GM12801 (cell line): Measurements from ENCODE around the gene MIEF1.

ENCODE experiments used
- TF ChIP-seq, protein P1 (sequence below): IDR thresholded peaks from one replicate; pipeline ENCODE4 v1.5.1; 2011; ENCODE audit warnings: control low read depth; ENCODE audit not compliant: insufficient read length; ENCODE audit errors: extremely low read depth

MIEF1 gene

DNA sequence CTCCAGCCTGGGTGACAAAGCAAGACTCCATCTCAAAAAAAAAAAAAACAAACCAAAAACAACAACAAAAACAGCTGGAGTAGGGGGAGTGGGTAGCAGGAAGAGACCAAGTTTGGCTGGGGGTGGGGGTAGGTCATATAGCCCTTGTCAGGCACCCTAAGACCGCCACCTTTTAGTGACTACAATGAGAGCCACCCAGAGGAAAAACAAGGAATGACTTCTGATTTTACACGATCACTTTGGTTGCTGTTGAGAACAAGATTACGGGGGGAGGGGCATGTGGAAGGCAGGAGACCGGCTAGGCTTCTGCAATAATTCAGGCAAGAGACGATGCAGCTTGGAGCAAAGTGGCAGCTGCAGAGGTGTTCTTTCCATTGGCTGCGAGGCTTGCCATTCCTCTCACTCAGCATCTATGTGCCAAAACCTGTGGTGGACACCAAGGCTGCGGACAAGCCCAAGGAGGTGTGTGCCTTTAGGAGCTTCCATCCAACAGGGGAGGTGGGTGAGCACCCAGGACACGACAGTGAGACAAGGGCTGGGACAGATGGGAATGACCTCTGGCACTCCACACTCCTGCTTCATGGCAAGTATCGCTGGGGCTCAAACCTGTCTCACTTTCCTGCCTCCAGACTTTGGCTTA lies 28.7 kb downstream of the MIEF1 start:
- TF ChIP-seq, protein P1, sequence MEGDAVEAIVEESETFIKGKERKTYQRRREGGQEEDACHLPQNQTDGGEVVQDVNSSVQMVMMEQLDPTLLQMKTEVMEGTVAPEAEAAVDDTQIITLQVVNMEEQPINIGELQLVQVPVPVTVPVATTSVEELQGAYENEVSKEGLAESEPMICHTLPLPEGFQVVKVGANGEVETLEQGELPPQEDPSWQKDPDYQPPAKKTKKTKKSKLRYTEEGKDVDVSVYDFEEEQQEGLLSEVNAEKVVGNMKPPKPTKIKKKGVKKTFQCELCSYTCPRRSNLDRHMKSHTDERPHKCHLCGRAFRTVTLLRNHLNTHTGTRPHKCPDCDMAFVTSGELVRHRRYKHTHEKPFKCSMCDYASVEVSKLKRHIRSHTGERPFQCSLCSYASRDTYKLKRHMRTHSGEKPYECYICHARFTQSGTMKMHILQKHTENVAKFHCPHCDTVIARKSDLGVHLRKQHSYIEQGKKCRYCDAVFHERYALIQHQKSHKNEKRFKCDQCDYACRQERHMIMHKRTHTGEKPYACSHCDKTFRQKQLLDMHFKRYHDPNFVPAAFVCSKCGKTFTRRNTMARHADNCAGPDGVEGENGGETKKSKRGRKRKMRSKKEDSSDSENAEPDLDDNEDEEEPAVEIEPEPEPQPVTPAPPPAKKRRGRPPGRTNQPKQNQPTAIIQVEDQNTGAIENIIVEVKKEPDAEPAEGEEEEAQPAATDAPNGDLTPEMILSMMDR, result no peak

DNA sequence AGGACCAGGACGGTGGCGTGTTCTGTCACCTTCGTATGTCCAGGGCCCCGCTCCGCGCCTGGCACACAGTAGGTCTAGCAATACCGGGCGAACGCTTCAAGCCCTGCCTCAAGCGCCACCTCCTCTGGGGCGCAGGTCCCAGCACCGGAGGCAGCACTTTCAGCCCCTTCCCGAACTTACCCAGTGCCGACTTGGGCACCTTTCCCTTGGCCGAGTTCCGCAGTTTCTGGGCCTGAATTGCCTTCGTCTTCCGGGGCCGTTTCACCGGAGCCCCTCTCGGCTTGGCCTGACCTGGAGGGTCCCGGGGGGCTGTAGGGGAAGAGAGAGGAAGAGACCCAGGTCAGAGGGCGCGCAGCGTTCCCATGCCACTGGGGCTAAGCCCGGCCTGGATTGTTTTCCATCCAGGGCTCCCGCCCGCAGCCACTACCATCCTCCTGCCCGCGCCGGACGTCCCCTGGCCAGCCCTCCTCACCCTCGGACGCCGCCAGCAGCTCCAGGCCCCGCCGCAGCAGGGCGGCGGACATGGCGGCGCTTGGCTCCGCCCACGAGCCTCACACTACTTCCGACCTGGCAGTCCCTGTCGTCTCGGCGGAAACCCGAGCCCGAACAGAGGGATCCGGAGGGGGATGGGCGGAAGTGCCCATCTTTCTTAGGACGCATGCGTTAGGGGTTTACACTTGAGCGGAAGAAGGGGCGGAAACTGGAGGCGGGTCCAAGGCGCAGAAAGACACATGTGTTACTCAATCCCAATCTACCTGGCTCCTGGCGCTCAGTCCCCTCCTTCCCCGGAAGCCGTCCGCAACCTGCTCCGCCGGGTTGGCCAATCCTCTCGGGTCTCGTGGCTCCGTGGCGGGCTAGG lies 30.4 kb downstream of the MIEF1 start, which contains the start of gene RPS19BP1:
Gene RPS19BP1 (minus strand): TSS at position 534 of the 859 bp plus-strand sequence. CDS start 10 bp downstream, at position 524.
- TF ChIP-seq, protein P1, result no peak

DNA sequence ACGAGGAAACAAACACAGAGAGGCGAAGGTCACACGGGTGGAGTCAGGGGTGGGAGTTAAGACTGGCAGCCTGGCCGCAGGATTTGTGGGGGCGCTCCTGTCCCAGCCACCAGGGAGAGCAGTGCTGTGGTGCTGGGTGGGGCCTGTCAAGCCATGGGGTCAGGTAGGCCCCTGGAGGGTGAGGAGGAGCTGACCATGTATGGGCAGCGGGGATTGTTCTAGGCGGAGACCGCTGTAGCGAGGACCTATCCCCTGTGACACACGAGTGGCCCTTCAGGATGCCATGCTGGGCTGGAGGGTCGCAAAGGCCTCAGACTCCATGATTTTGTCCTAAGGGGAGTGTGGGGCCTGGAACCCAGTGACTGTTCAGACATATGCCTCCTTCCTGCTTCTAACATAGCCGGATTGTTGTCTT lies 32.0 kb downstream of the MIEF1 start:
- TF ChIP-seq, protein P1, result no peak

DNA sequence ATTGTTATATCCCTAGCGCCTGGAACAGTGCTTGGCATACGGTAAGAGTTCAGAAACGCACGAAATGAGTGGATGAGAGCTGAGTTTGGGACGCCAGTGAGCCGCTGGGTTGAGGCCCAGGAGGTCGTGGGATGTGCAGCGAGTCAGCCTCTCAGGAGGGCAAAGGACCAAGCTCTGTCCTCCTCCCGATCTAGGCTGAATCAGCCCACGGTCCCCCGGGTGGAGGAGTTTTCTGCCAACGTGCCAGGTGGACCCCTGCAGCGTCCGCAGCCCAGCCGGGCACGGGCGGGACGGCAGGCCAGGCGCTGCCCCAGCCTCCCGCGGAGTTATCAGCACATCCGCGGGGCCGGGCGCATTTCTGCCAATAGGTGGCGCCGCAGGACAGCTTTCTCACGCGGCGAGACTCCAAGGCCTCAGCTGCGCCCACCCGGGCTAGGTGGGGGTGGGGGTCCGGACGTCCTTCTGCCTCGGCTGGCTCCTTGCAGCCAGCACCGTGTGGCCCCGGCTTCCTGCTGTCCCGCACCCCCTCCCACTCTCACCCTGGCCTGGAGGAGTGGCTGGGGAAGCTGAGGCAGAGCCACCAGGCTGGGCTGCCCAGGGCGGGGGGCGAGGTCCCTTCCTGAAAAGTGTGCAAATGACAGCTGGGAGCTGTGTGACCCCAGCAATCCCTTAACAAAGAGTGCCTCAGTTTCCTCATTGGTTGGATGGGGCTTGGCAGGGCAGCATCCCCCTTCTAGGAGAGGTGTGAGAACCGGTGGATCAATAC lies 32.7 kb downstream of the MIEF1 start:
- TF ChIP-seq, protein P1, result no peak

DNA sequence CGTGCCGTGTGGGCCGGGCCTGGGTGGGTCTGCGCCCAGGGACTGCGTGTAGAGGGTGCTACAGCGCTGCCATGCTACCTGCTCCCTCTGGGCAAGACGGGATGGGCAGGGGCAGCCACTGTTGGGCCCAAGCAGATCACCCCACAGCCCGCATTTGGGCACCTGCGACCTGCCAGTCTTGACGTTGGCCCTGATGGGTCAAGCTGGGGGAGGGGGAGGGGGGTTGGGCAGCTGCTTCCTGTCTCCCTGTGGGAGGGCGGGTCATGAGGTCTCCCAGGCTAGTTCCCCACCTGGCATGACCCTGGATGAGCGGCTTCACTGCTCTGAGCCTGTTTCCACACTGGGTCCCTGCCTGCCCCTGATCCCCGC lies 33.3 kb downstream of the MIEF1 start:
- TF ChIP-seq, protein P1, result no peak

DNA sequence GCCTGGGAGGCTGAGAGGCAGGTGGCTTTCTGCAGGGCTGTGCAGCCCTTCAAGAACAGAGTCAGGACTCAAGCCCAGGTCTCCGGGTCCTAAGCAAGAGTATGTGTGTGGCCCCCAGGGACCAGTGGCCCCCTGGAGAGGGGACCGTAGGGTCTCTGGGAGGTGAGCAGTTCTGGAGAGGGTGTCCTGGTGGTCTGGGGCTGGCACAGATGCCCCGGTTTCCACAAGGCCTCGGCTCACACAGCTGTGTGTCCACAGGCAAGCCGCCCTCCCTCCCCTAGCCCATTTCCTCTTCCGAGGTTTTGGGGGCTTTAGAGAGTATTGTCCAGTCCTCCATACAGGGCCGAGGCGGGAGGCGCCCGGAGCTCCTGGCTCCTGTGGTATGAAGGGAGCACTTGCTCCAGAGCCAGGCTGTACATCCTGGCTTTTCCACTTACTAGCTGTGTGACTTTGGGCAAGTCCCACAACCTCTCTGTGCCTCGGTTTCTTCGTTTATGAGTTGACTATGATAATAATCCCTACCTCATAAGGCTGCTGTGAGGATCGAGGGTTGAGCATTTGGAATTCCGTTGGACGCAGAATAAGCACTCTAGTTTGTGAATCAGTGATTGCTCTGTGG lies 33.9 kb downstream of the MIEF1 start:
- TF ChIP-seq, protein P1, result no peak

DNA sequence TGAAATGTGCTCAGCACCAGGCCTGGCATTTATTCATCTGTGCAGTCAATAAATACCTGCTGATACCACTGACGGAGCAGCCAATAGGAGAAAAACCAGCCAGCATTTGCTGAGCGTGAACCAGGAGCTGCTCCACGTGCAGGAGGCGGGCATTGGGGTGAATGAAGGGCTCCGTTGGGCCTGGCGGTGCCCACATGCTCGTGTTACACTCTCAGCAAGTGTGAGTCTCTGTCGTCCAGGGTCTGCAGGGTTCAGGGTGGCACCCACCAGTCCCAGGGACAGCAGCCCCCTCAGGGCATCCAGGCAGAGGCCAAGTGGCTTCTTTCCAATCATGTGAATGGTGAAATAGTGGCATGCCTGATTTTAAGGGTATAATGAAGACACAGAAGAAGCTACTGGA lies 34.6 kb downstream of the MIEF1 start:
- TF ChIP-seq, protein P1, result no peak
